ENCODE results near the gene NWD2.

The NWD2 gene

GRCh38 chr4:37359261-37359660, 114.7 kb downstream of the NWD2 start:
- Histone ChIP-seq H3F3A (ENCODE audit: low read depth) (no peaks in the 10 kb centered on the region), H3K4me1 (ENCODE audit: insufficient read depth, low read length, poor library complexity, severe bottlenecking) (no peaks in the 10 kb centered on the region), H4K20me1 (ENCODE audit: insufficient read depth, low read length, poor library complexity, severe bottlenecking) (no peaks in the 10 kb centered on the region), H3K4me3 (ENCODE audit: low read length, poor library complexity, severe bottlenecking) (no peak overlapping the region), H3K79me2 (ENCODE audit: insufficient read depth, low read length) (no peaks in the 10 kb centered on the region), H3K36me3 (ENCODE audit: insufficient read depth, low read length) (no peaks in the 10 kb centered on the region), H3K27me3 (ENCODE audit: insufficient read depth, low read length, poor library complexity, severe bottlenecking) (no peaks in the 10 kb centered on the region), H2AFZ (ENCODE audit: low read length) (no peak overlapping the region), H3K9ac (ENCODE audit: low read depth, low read length, poor library complexity, severe bottlenecking) (no peak overlapping the region), H3K9me3 (ENCODE audit: insufficient read depth, low read depth, low read length) (no peaks in the 10 kb centered on the region), H3K9me2 (replicated peaks; ENCODE audit: low read depth, low read length) (no peaks in the 10 kb centered on the region), H3K4me2 (ENCODE audit: low read depth, low read length, poor library complexity, severe bottlenecking) (no peak overlapping the region)
- TF ChIP-seq EZH2phosphoT487 (IDR thresholded peaks at IDR 0.05; ENCODE audit: borderline replicate concordance) = no peak
- TF ChIP-seq CTCF (conservative IDR thresholded peaks at IDR 0.05; ENCODE audit: low read length) = no peak

GRCh38 chr4:37365888-37366287, 121.3 kb downstream of the NWD2 start:
- H3K4me1 ChIP-seq (ENCODE audit: insufficient read depth, low read length, poor library complexity, severe bottlenecking) = no peaks in the 10 kb centered on the region
- H3K4me2 ChIP-seq (ENCODE audit: low read depth, low read length, poor library complexity, severe bottlenecking) = no peak overlapping the region
- no peaks in the 10 kb centered on the region for H4K20me1 ChIP-seq (ENCODE audit: insufficient read depth, low read length, poor library complexity, severe bottlenecking)
- H3K9me2 ChIP-seq (replicated peaks; ENCODE audit: low read depth, low read length) = no peaks in the 10 kb centered on the region
- TF ChIP-seq EZH2phosphoT487 (IDR thresholded peaks at IDR 0.05; ENCODE audit: borderline replicate concordance) = no peak
- TF ChIP-seq CTCF (conservative IDR thresholded peaks at IDR 0.05; ENCODE audit: low read length) = no peak
- H2AFZ ChIP-seq (ENCODE audit: low read length) = no peak overlapping the region
- no peaks in the 10 kb centered on the region for H3F3A ChIP-seq (ENCODE audit: low read depth)
- H3K36me3 ChIP-seq (ENCODE audit: insufficient read depth, low read length) = no peaks in the 10 kb centered on the region
- H3K79me2 ChIP-seq (ENCODE audit: insufficient read depth, low read length) = no peaks in the 10 kb centered on the region
- no peak overlapping the region for H3K9ac ChIP-seq (ENCODE audit: low read depth, low read length, poor library complexity, severe bottlenecking)
- no peaks in the 10 kb centered on the region for H3K27me3 ChIP-seq (ENCODE audit: insufficient read depth, low read length, poor library complexity, severe bottlenecking)
- H3K9me3 ChIP-seq (ENCODE audit: insufficient read depth, low read depth, low read length) = no peaks in the 10 kb centered on the region
- no peak overlapping the region for H3K4me3 ChIP-seq (ENCODE audit: low read length, poor library complexity, severe bottlenecking)

- TF ChIP-seq CTCF (conservative IDR thresholded peaks at IDR 0.05; ENCODE audit: low read length) (no peak), EZH2phosphoT487 (IDR thresholded peaks at IDR 0.05; ENCODE audit: borderline replicate concordance) (no peak)
- Histone ChIP-seq H3F3A (ENCODE audit: low read depth) (no peaks in the 10 kb centered on the region), H3K79me2 (ENCODE audit: insufficient read depth, low read length) (no peaks in the 10 kb centered on the region)
These were observed 123.4 kb downstream of the NWD2 start for GRCh38 chr4:37367901-37368300.

More at GRCh38 chr4:37367901-37368300, 123.4 kb downstream of the NWD2 start:
- no peaks in the 10 kb centered on the region for H3K9me2 ChIP-seq (replicated peaks; ENCODE audit: low read depth, low read length)
- no peak overlapping the region for H3K4me2 ChIP-seq (ENCODE audit: low read depth, low read length, poor library complexity, severe bottlenecking)
- no peak overlapping the region for H2AFZ ChIP-seq (ENCODE audit: low read length)
- H4K20me1 ChIP-seq (ENCODE audit: insufficient read depth, low read length, poor library complexity, severe bottlenecking) = no peaks in the 10 kb centered on the region
- H3K36me3 ChIP-seq (ENCODE audit: insufficient read depth, low read length) = no peaks in the 10 kb centered on the region
- no peaks in the 10 kb centered on the region for H3K9me3 ChIP-seq (ENCODE audit: insufficient read depth, low read depth, low read length)
- no peaks in the 10 kb centered on the region for H3K27me3 ChIP-seq (ENCODE audit: insufficient read depth, low read length, poor library complexity, severe bottlenecking)
- no peak overlapping the region for H3K4me3 ChIP-seq (ENCODE audit: low read length, poor library complexity, severe bottlenecking)
- H3K4me1 ChIP-seq (ENCODE audit: insufficient read depth, low read length, poor library complexity, severe bottlenecking) = no peaks in the 10 kb centered on the region
- no peak overlapping the region for H3K9ac ChIP-seq (ENCODE audit: low read depth, low read length, poor library complexity, severe bottlenecking)
